GM12878 (cell line): ENCODE results near the gene TRRAP. TPM values are rescaled to one million over a fixed set of nuclear protein-coding genes. Genes with fewer than 3 reads are reported as not detected.

Source experiments
- ASH2L ChIP-seq: fragments of 300-600, 200-600 bp; sonication (generic); IDR thresholded peaks from 2 replicates; pipeline ENCODE4 v1.6.1; 2017; ENCODE audit warnings: low read depth, mild to moderate bottlenecking, borderline replicate concordance
- BCL11A ChIP-seq: IDR thresholded peaks from 2 replicates; pipeline ENCODE4 v1.6.1; 2011; ENCODE audit warnings: low read depth, low read length
- BHLHE40 ChIP-seq, 2 experiments: fragments of 450-650 bp in 1 of 2; IDR thresholded peaks; 2 replicates each; pipeline ENCODE4 v1.6.1; 2011 to 2017; ENCODE audit warnings: low read depth in 2 of 2, borderline replicate concordance in 1 of 2, improper control_type of control experiment in 1 of 2, low read length in 1 of 2, mild to moderate bottlenecking in 1 of 2
- NFYB ChIP-seq: IDR thresholded peaks from 2 replicates; pipeline ENCODE4 v1.6.1; 2011; ENCODE audit warnings: low read depth, mild to moderate bottlenecking, low read length, improper control_type of control experiment, moderate library complexity; ENCODE audit not compliant: insufficient read depth
- NR2C2 ChIP-seq: IDR thresholded peaks from 2 replicates; pipeline ENCODE4 v1.6.1; 2011; ENCODE audit warnings: borderline replicate concordance, low read depth; ENCODE audit not compliant: control insufficient read depth, insufficient read length
- RELA ChIP-seq: fragments of 450-650 bp; IDR thresholded peaks from 2 replicates; pipeline ENCODE4 v1.8.0; 2014; ENCODE audit warnings: borderline replicate concordance; ENCODE audit not compliant: partially characterized antibody
- SRF ChIP-seq, 2 experiments: IDR thresholded peaks; 2 replicates each; pipeline ENCODE4 v1.6.1; 2011; ENCODE audit warnings: low read depth in 2 of 2, low read length in 2 of 2, mild to moderate bottlenecking in 1 of 2, moderate library complexity in 1 of 2
- TCF3 ChIP-seq: IDR thresholded peaks from 2 replicates; pipeline ENCODE4 v1.6.1; 2012; ENCODE audit warnings: low read depth, mild to moderate bottlenecking, low read length, borderline replicate concordance; ENCODE audit not compliant: insufficient read depth
- ZNF24 ChIP-seq: fragments of 450-650 bp; IDR thresholded peaks from 2 replicates; pipeline ENCODE4 v1.6.1; 2017; ENCODE audit warnings: antibody characterized with exemption, mild to moderate bottlenecking
- polyA plus RNA-seq, 11 experiments: library from polyadenylated mRNA; depleted of rRNA in 4 of 11; unstranded in 6 of 11; stranded (reverse) in 5 of 11; fragments of >200 nt; fragmentation: Nextera tagmentation in 4 of 11; fragmentation: Illumina TruSeq in 1 of 11; extraction: Ambion mirVana in 4 of 11; extraction: Trizol in 1 of 11; gene quantifications; 1 replicate in 1 of 11; 2 replicates in 10 of 11; pipeline versions ENCODE4 v1.2.1 to v1.2.3, GENCODE V29; 2011 to 2016; ENCODE audit warnings: inconsistent platforms in 2 of 11, missing spikeins in 2 of 11, low read depth in 1 of 11
- total RNA-seq, 4 experiments: library from RNA; depleted of rRNA in 3 of 4; stranded (reverse); fragments of >200 nt in 3 of 4; fragmentation: Illumina TruSeq in 1 of 4; extraction: Trizol in 1 of 4; gene quantifications; 2 replicates each; pipeline versions ENCODE4 v1.2.1 to v1.2.3, GENCODE V29; 2013 to 2021
- TF ChIP-seq, protein P1 (sequence below): fragments of 450-650 bp; formaldehyde crosslinking; IDR thresholded peaks from 2 replicates; pipeline ENCODE4 v1.5.0; 2022; ENCODE audit warnings: mild to moderate bottlenecking, missing genetic modification characterization
- TF ChIP-seq, protein P2 (sequence below): fragments of 450-650 bp; IDR thresholded peaks from 2 replicates; pipeline ENCODE4 v1.6.1; 2016; ENCODE audit warnings: mild to moderate bottlenecking

The TRRAP gene
- total and polyA plus RNA-seq, 10 of the 15 experiments (the other 5 are each of a cell fraction or from before 2014, with no cell fraction given) = 1.1 to 39.3 (median 8.5) TPM

DNA sequence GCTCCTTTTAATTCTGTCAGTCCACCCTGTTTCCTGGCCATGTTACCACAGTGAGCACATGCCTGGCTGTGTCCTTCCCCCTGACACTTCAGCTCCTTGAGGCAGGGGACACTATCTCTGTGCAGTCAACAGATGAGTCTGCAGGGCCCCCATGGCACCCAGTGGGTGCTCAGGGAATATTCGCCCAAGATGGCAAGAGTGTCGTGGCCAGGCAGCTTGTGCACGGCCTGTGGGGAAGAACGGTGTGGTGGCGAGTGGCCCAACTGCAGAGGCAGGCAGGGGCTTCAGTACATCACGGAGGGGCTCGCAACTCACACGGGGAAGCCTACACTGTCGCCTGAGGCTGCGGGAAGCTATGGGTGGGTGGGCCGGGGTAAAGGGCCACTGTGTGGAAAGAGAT is 91.1 kb downstream of the TRRAP start (continued):
- TF ChIP-seq SRF (IDR thresholded peaks at IDR 0.05; ENCODE audit: low read depth in 2 of 2, low read length in 2 of 2) (no peak), ASH2L (no peak), ZNF24 (no peak), NFYB (no peak), RELA (no peak), BHLHE40 (IDR thresholded peaks at IDR 0.05; ENCODE audit: borderline replicate concordance in 1 of 2, low read depth in 2 of 2, low read length in 1 of 2) (no peak), NR2C2 (no peak), BCL11A (no peak), TCF3 (no peak)
- TF ChIP-seq, protein P1, sequence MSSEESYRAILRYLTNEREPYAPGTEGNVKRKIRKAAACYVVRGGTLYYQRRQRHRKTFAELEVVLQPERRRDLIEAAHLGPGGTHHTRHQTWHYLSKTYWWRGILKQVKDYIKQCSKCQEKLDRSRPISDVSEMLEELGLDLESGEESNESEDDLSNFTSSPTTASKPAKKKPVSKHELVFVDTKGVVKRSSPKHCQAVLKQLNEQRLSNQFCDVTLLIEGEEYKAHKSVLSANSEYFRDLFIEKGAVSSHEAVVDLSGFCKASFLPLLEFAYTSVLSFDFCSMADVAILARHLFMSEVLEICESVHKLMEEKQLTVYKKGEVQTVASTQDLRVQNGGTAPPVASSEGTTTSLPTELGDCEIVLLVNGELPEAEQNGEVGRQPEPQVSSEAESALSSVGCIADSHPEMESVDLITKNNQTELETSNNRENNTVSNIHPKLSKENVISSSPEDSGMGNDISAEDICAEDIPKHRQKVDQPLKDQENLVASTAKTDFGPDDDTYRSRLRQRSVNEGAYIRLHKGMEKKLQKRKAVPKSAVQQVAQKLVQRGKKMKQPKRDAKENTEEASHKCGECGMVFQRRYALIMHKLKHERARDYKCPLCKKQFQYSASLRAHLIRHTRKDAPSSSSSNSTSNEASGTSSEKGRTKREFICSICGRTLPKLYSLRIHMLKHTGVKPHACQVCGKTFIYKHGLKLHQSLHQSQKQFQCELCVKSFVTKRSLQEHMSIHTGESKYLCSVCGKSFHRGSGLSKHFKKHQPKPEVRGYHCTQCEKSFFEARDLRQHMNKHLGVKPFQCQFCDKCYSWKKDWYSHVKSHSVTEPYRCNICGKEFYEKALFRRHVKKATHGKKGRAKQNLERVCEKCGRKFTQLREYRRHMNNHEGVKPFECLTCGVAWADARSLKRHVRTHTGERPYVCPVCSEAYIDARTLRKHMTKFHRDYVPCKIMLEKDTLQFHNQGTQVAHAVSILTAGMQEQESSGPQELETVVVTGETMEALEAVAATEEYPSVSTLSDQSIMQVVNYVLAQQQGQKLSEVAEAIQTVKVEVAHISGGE (CRISPR knock-in tag) = no peak
- TF ChIP-seq, protein P2, sequence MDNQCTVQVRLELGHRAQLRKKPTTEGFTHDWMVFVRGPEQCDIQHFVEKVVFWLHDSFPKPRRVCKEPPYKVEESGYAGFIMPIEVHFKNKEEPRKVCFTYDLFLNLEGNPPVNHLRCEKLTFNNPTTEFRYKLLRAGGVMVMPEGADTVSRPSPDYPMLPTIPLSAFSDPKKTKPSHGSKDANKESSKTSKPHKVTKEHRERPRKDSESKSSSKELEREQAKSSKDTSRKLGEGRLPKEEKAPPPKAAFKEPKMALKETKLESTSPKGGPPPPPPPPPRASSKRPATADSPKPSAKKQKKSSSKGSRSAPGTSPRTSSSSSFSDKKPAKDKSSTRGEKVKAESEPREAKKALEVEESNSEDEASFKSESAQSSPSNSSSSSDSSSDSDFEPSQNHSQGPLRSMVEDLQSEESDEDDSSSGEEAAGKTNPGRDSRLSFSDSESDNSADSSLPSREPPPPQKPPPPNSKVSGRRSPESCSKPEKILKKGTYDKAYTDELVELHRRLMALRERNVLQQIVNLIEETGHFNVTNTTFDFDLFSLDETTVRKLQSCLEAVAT = no peak
